GM15510 (cell line): ENCODE data around the gene PXDN.

Source experiments
- POLR2A ChIP-seq: IDR thresholded peaks from 3 replicates; pipeline ENCODE4 v1.6.1; 2011; ENCODE audit warnings: borderline replicate concordance; ENCODE audit not compliant: insufficient read length; ENCODE audit errors: extremely low read depth

The PXDN gene

GRCh38 chr2:1713839-1714236, 30.5 kb downstream of the PXDN start:
- TF ChIP-seq POLR2A, result no peak

GRCh38 chr2:1713142-1713838, 31.0 kb downstream of the PXDN start:
- no peak for TF ChIP-seq POLR2A

GRCh38 chr2:1709946-1710560, 34.3 kb downstream of the PXDN start:
- no peak for TF ChIP-seq POLR2A

GRCh38 chr2:1709335-1709605, 35.0 kb downstream of the PXDN start:
- TF ChIP-seq POLR2A, result no peak

GRCh38 chr2:1708476-1709334, 35.6 kb downstream of the PXDN start:
- no peak for TF ChIP-seq POLR2A

GRCh38 chr2:1707771-1708418, 36.4 kb downstream of the PXDN start:
- no peak for TF ChIP-seq POLR2A

GRCh38 chr2:1705557-1706076, 38.7 kb downstream of the PXDN start:
- TF ChIP-seq POLR2A, result no peak

GRCh38 chr2:1704631-1705556, 39.4 kb downstream of the PXDN start:
- TF ChIP-seq POLR2A, result no peak

GRCh38 chr2:1702186-1702565, 42.1 kb downstream of the PXDN start:
- no peak for TF ChIP-seq POLR2A

- TF ChIP-seq POLR2A, result no peak
Measured at GRCh38 chr2:1701556-1702185, 42.6 kb downstream of the PXDN start.

GRCh38 chr2:1701020-1701419, 43.3 kb downstream of the PXDN start:
- no peak for TF ChIP-seq POLR2A

- TF ChIP-seq POLR2A, result no peak
Measured at GRCh38 chr2:1698188-1698945, 45.9 kb downstream of the PXDN start.

- no peak for TF ChIP-seq POLR2A
Measured at GRCh38 chr2:1697601-1698000, 46.7 kb downstream of the PXDN start.
